ENCODE measurements around the gene RASD1.
A peak's percentile ranks its signal among the peaks of the same experiment; 100 is the strongest.

Gene RASD1

DNA sequence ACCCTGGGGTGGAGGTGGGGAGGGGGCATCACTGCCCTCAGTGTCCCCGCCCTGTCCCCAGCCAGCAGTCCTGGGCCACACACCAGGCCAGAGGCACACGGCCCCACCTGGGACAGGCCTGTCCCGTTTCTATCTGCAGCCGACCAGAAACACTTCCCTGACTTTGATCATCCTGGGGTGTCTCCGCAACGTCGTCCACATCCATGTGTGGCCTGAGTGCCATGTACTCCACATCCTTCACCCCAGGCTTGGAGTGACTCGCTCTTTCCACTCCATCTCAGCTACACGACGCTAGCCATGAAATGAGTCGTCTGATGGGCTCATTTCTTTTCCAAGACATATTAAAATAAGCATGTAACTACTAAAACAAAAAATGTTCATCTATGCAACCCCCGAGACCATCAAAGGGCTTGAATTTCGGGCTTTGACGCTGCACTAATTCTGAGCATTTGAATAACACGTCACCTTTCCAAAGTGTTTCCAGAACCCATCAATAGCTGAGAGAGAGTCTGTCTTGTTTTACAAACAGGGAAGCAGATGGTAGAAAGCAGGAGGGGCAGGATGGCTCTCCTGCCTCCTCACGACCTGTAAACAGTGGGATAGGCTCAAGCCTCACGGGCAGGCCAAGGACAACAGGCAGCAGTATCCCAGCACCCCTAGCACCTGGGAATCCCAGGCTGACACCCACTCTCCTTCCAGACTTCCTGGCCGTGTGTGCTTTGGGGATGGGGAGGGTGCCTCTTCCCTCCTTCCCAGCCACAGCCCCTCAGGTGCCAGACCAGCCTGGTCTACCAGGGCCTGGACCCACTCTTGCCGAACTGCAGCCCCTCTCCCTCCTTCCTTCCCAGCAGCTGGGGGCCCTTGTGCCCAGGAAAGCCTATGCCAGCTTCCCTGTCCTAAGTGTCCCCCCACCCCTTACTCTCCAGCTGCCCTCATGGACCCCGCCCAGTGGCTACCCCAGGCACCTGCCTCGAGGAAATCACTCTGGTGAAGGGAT is 20.0 kb upstream of the RASD1 start:
- no peak for TF ChIP-seq GABPA (IDR thresholded peaks at IDR 0.05; ENCODE audit: low read depth)
- Histone ChIP-seq H3K27ac (replicated peaks) (no peak overlapping the region), H3K4me3 (replicated peaks; ENCODE audit: insufficient read depth, low read length) (no peak overlapping the region), H3K27me3 (ENCODE audit: insufficient read depth, poor library complexity, severe bottlenecking) (no peaks in the 10 kb centered on the region)
- DNase-seq (ENCODE audit: low read depth in 1 of 2, low spot score in 1 of 2), result no peak

DNA sequence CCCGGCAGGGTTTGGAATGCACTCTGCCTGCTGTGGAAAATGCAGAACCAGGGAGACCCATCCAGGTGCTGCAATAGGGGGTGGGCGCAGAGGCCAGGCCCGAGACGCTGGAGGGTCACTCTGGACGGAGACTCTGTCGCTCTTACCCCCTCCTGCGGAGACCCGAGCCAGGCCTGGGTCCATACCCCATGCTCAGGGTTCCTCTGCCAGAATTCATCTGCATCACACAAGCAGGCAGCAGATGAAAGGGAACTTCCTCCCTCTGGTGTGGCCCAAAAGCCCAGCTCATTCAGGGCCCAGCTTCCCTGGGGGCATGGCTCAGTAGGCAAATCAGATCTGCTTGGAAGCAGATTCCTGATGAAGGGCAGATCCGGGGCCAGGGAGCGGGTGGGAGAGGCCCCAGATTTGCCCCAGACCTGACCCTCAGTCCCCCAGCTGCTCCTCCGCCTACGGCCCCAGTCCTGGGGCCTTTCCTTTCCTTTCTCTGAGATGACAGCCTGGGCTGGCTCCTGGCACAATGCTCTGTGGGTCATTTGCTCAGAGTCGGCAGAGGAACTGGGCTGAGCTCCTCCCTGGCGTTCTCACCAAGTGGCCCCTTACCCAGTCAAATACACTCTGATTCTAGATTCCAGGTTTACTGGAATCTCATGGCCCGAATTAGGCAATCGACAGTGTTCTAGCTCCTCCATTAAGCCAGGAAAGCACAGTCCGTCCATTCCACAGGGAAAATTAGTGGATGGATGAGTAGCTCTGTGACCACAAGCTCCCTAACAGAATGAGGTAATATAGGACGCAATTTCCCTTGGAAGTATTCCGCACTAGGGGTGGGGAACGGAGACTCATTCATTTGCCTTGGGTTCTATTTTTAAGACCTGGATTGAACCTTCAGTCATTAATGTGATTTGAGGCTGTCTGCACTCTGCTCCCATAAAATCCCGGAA is 19.1 kb upstream of the RASD1 start:
- Histone ChIP-seq H3K27ac (replicated peaks) (no peak overlapping the region), H3K4me3 (replicated peaks; ENCODE audit: insufficient read depth, low read length) (no peak overlapping the region), H3K27me3 (ENCODE audit: insufficient read depth, poor library complexity, severe bottlenecking) (no peaks in the 10 kb centered on the region)
- no peak for DNase-seq (ENCODE audit: low read depth in 1 of 2, low spot score in 1 of 2)
- TF ChIP-seq, protein P1, sequence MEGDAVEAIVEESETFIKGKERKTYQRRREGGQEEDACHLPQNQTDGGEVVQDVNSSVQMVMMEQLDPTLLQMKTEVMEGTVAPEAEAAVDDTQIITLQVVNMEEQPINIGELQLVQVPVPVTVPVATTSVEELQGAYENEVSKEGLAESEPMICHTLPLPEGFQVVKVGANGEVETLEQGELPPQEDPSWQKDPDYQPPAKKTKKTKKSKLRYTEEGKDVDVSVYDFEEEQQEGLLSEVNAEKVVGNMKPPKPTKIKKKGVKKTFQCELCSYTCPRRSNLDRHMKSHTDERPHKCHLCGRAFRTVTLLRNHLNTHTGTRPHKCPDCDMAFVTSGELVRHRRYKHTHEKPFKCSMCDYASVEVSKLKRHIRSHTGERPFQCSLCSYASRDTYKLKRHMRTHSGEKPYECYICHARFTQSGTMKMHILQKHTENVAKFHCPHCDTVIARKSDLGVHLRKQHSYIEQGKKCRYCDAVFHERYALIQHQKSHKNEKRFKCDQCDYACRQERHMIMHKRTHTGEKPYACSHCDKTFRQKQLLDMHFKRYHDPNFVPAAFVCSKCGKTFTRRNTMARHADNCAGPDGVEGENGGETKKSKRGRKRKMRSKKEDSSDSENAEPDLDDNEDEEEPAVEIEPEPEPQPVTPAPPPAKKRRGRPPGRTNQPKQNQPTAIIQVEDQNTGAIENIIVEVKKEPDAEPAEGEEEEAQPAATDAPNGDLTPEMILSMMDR (IDR thresholded peaks at IDR 0.05; ENCODE audit: insufficient read depth, low read length), result no peak
- TF ChIP-seq POLR2AphosphoS5 (IDR thresholded peaks at IDR 0.05; ENCODE audit: low read depth), result no peak
- no peak for TF ChIP-seq GABPA (IDR thresholded peaks at IDR 0.05; ENCODE audit: low read depth)
- TF ChIP-seq SPI1 (IDR thresholded peaks at IDR 0.05; ENCODE audit: borderline replicate concordance, low read depth), result no peak

DNA sequence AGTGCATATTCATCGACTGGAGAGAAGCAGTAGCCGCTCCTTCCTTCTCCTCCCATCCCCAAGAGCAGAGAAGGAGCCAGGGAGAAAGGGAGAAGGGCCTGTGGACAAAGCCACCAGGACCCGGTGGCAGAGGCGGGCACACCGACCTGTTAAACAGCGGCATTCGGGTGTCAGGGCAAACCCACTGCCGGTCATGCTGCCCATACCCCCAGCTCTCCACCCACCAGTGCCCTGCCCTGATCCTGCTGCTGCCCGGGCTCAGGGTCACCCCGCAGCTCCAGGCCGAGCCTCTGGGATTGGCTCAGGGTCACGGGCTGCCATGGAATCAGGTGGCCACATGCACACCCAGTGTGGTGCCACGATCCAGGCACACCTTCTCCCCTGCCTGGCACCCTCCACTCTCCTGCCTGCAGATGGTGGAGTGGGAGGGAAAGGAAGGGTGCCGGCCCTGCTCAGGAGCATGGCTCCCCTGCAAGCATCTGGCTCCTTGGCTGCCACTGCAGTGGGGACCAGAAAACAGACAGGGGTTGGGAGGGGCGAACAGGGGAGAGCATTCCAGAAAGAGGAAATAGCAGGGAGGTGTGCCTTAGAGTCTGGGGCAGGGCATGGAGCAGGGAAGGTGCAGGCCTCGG is 18.3 kb upstream of the RASD1 start:
- Histone ChIP-seq H3K27me3 (ENCODE audit: insufficient read depth, poor library complexity, severe bottlenecking) (no peaks in the 10 kb centered on the region), H3K4me3 (replicated peaks; ENCODE audit: insufficient read depth, low read length) (no peak overlapping the region), H3K27ac (replicated peaks) (no peak overlapping the region)
- no peak for DNase-seq (ENCODE audit: low read depth in 1 of 2, low spot score in 1 of 2)
- TF ChIP-seq POLR2AphosphoS5 (IDR thresholded peaks at IDR 0.05; ENCODE audit: low read depth) (no peak), SPI1 (IDR thresholded peaks at IDR 0.05; ENCODE audit: borderline replicate concordance, low read depth) (no peak), GABPA (IDR thresholded peaks at IDR 0.05; ENCODE audit: low read depth) (no peak)
- TF ChIP-seq, protein P1 (IDR thresholded peaks at IDR 0.05; ENCODE audit: insufficient read depth, low read length), result no peak
- TF ChIP-seq, protein P2, sequence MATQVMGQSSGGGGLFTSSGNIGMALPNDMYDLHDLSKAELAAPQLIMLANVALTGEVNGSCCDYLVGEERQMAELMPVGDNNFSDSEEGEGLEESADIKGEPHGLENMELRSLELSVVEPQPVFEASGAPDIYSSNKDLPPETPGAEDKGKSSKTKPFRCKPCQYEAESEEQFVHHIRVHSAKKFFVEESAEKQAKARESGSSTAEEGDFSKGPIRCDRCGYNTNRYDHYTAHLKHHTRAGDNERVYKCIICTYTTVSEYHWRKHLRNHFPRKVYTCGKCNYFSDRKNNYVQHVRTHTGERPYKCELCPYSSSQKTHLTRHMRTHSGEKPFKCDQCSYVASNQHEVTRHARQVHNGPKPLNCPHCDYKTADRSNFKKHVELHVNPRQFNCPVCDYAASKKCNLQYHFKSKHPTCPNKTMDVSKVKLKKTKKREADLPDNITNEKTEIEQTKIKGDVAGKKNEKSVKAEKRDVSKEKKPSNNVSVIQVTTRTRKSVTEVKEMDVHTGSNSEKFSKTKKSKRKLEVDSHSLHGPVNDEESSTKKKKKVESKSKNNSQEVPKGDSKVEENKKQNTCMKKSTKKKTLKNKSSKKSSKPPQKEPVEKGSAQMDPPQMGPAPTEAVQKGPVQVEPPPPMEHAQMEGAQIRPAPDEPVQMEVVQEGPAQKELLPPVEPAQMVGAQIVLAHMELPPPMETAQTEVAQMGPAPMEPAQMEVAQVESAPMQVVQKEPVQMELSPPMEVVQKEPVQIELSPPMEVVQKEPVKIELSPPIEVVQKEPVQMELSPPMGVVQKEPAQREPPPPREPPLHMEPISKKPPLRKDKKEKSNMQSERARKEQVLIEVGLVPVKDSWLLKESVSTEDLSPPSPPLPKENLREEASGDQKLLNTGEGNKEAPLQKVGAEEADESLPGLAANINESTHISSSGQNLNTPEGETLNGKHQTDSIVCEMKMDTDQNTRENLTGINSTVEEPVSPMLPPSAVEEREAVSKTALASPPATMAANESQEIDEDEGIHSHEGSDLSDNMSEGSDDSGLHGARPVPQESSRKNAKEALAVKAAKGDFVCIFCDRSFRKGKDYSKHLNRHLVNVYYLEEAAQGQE (IDR thresholded peaks at IDR 0.05; ENCODE audit: insufficient replicate concordance, low read depth), result no peak

DNA sequence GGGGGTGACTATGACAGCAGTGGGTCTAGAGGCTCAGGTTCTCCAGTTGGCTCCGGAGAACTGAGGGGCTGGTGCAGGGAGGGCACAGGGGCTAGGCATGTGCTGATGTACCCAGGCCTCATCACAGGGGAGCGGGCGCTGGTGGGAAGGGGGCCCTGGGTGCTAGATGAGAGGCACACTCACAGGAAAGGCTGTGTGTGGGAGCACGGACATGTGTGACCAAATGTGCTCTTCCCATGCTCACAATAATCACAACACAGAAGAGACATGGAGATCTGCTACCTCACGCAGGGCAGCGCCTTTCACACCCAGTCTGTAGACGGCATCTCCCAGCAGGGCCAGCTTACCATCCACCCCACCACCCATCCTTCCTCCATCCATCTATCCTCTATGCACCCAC is 17.4 kb upstream of the RASD1 start:
- H3K27me3 ChIP-seq (ENCODE audit: insufficient read depth, poor library complexity, severe bottlenecking), result no peaks in the 10 kb centered on the region
- no peak for TF ChIP-seq GABPA (IDR thresholded peaks at IDR 0.05; ENCODE audit: low read depth)
- H3K27ac ChIP-seq (replicated peaks), result no peak overlapping the region
- DNase-seq (ENCODE audit: low read depth in 1 of 2, low spot score in 1 of 2), result no peak
- no peak overlapping the region for H3K4me3 ChIP-seq (replicated peaks; ENCODE audit: insufficient read depth, low read length)

DNA sequence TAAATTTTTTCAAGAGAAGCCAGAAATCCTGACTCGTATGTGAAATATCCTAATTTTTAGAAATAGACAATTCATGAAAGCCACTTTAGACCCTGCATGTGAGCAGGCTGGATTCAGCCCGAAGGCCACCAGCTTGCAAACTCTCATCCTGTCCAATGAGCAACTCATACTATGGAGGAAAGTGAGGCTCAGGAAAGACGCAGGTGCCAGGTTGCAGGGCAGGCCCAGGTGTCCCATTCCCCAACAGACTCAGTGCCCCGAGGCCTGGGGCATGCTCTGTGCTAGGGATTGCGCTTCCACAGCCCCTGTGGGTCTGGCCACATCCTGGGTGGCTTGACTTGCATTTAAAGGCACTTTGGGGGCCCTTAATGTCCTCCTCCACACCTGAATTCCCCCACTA is 16.7 kb upstream of the RASD1 start:
- Histone ChIP-seq H3K27ac (replicated peaks) (peak overlapping the region; percentile 76), H3K27me3 (ENCODE audit: insufficient read depth, poor library complexity, severe bottlenecking) (no peaks in the 10 kb centered on the region), H3K4me3 (replicated peaks; ENCODE audit: insufficient read depth, low read length) (no peak overlapping the region)
- TF ChIP-seq POLR2AphosphoS5 (IDR thresholded peaks at IDR 0.05; ENCODE audit: low read depth), result no peak
- TF ChIP-seq, protein P2 (IDR thresholded peaks at IDR 0.05; ENCODE audit: insufficient replicate concordance, low read depth), result no peak
- TF ChIP-seq, protein P1 (IDR thresholded peaks at IDR 0.05; ENCODE audit: insufficient read depth, low read length), result no peak
- TF ChIP-seq GABPA (IDR thresholded peaks at IDR 0.05; ENCODE audit: low read depth), result no peak
- no peak for TF ChIP-seq SPI1 (IDR thresholded peaks at IDR 0.05; ENCODE audit: borderline replicate concordance, low read depth)
- DNase-seq (ENCODE audit: low read depth in 1 of 2, low spot score in 1 of 2), result no peak

All from HL-60 (cell line).